Liver (tissue), 9 donors: ENCODE results near the gene CDH7. TPM values are rescaled to one million over a fixed set of nuclear protein-coding genes. Genes with fewer than 3 reads are reported as not detected.

ENCODE experiments used
- DNase-seq: peaks from one replicate; pipeline ENCODE4 v3.0.0-alpha.2; 2017; ENCODE audit warnings: low spot score
- H3K27ac ChIP-seq, 2 donors: one replicate each; pipeline ENCODE4 v1.7.0; 2013; ENCODE audit warnings: inconsistent platforms in 2 of 2, low read length in 2 of 2, control low read depth in 1 of 2, low read depth in 1 of 2, mild to moderate bottlenecking in 1 of 2
- H3K27me3 ChIP-seq, 4 donors: one replicate each; pipeline versions ENCODE4 v1.6.1 to v1.7.0; 2013; ENCODE audit warnings: low read length in 3 of 4, inconsistent platforms in 1 of 4, mild to moderate bottlenecking in 1 of 4, moderate library complexity in 1 of 4; ENCODE audit not compliant: control insufficient read depth in 4 of 4, insufficient read depth in 4 of 4
- H3K36me3 ChIP-seq, 4 donors: one replicate each; pipeline versions ENCODE4 v1.6.1 to v1.7.0; 2013; ENCODE audit warnings: low read length in 3 of 4, mild to moderate bottlenecking in 3 of 4, low read depth in 1 of 4, moderate library complexity in 1 of 4; ENCODE audit not compliant: control insufficient read depth in 4 of 4, insufficient read depth in 3 of 4
- H3K4me1 ChIP-seq, 4 donors: one replicate each; pipeline versions ENCODE4 v1.6.1 to v1.7.0; 2013; ENCODE audit warnings: low read length in 3 of 4, mild to moderate bottlenecking in 3 of 4, moderate library complexity in 1 of 4; ENCODE audit not compliant: control insufficient read depth in 4 of 4, insufficient read depth in 4 of 4
- H3K4me3 ChIP-seq, 3 donors: one replicate each; pipeline versions ENCODE4 v1.6.1 to v1.7.0; 2013; ENCODE audit warnings: low read length in 3 of 3, control low read depth in 1 of 3, low read depth in 1 of 3, mild to moderate bottlenecking in 1 of 3
- H3K9ac ChIP-seq, 2 donors: one replicate each; pipeline ENCODE4 v1.7.0; 2013; ENCODE audit warnings: low read length in 2 of 2, mild to moderate bottlenecking in 2 of 2, moderate library complexity in 2 of 2, control low read depth in 1 of 2, low read depth in 1 of 2
- H3K9me3 ChIP-seq, 4 donors: one replicate each; pipeline versions ENCODE4 v1.6.1 to v1.7.0; 2013; ENCODE audit warnings: low read length in 3 of 4; ENCODE audit not compliant: control insufficient read depth in 4 of 4
- EGR1 ChIP-seq, 2 donors: IDR thresholded peaks; 2 replicates each; pipeline ENCODE4 v1.6.1; 2016 to 2018; ENCODE audit warnings: antibody characterized with exemption in 2 of 2, low read depth in 2 of 2
- FOXA1 ChIP-seq: IDR thresholded peaks from 2 replicates; pipeline ENCODE4 v1.6.1; 2016; ENCODE audit warnings: antibody characterized with exemption
- FOXA2 ChIP-seq: IDR thresholded peaks from 2 replicates; pipeline ENCODE4 v1.6.1; 2016; ENCODE audit warnings: antibody characterized with exemption
- GABPA ChIP-seq, 2 donors: IDR thresholded peaks in 1 of 2; conservative IDR thresholded peaks in 1 of 2; 2 replicates each; pipeline ENCODE4 v1.6.1; 2016; ENCODE audit warnings: antibody characterized with exemption in 2 of 2, mild to moderate bottlenecking in 1 of 2, moderate library complexity in 1 of 2
- HNF4G ChIP-seq: IDR thresholded peaks from 2 replicates; pipeline ENCODE4 v1.6.1; 2016; ENCODE audit warnings: antibody characterized with exemption
- JUND ChIP-seq, 2 donors: IDR thresholded peaks; 2 replicates each; pipeline ENCODE4 v1.6.1; 2016; ENCODE audit warnings: antibody characterized with exemption in 2 of 2
- NR2F2 ChIP-seq: IDR thresholded peaks from 2 replicates; pipeline ENCODE4 v1.6.1; 2016; ENCODE audit warnings: antibody characterized with exemption
- RAD21 ChIP-seq, 2 donors: IDR thresholded peaks; 2 replicates each; pipeline ENCODE4 v1.6.1; 2016; ENCODE audit warnings: antibody characterized with exemption in 2 of 2, mild to moderate bottlenecking in 2 of 2
- RXRA ChIP-seq, 2 donors: IDR thresholded peaks; 2 replicates each; pipeline ENCODE4 v1.6.1; 2017 to 2018; ENCODE audit warnings: antibody characterized with exemption in 2 of 2, mild to moderate bottlenecking in 1 of 2
- SP1 ChIP-seq: IDR thresholded peaks from 2 replicates; pipeline ENCODE4 v1.6.1; 2018; ENCODE audit warnings: antibody characterized with exemption, mild to moderate bottlenecking
- TAF1 ChIP-seq: conservative IDR thresholded peaks from 2 replicates; pipeline ENCODE4 v1.6.1; 2016; ENCODE audit warnings: antibody characterized with exemption, mild to moderate bottlenecking
- YY1 ChIP-seq: IDR thresholded peaks from 2 replicates; pipeline ENCODE4 v1.6.1; 2016; ENCODE audit warnings: antibody characterized with exemption, mild to moderate bottlenecking
- WGBS: extraction: QIAGEN DNeasy Blood & Tissue Kit; methylation state at CpG from one replicate; pipeline ENCODE4 v1.1.7; 2013; 5-methylcytosine and 5-hydroxymethylcytosine counted together
- polyA plus RNA-seq, 2 donors: library from polyadenylated mRNA; stranded (reverse) in 1 of 2; unstranded in 1 of 2; fragments of 200-250 nt in 1 of 2; fragments of >200 nt in 1 of 2; fragmentation: Nextera tagmentation in 1 of 2; extraction: Ambion mirVana in 1 of 2; gene quantifications; one replicate each; pipeline versions ENCODE4 v1.2.1 to v1.2.3, GENCODE V29; 2013 to 2015
- total RNA-seq, 2 donors: library from RNA; depleted of rRNA; stranded (reverse); fragments of >200 nt; gene quantifications; one replicate each; pipeline ENCODE4 v1.2.3, GENCODE V29; 2014
- TF ChIP-seq, protein P1 (sequence below): IDR thresholded peaks from 2 replicates; pipeline ENCODE4 v1.6.1; 2016; ENCODE audit warnings: antibody characterized with exemption
- TF ChIP-seq, protein P2 (sequence below): IDR thresholded peaks from 2 replicates; pipeline ENCODE4 v1.6.1; 2016; ENCODE audit warnings: antibody characterized with exemption, mild to moderate bottlenecking
- TF ChIP-seq, protein P3 (sequence below): fragments of 150-350 bp; IDR thresholded peaks from 2 replicates; pipeline ENCODE4 v1.5.1; 2017; ENCODE audit warnings: improper control_type of control experiment, low read depth, low read length; ENCODE audit not compliant: missing input control
- TF ChIP-seq, protein P4 (sequence below): IDR thresholded peaks from 2 replicates; pipeline ENCODE4 v1.6.1; 2016; ENCODE audit warnings: antibody characterized with exemption
- TF ChIP-seq, protein P5 (sequence below): IDR thresholded peaks from 2 replicates; pipeline ENCODE4 v1.6.1; 2016; ENCODE audit warnings: antibody characterized with exemption
- donor health status: healthy.
- donor health status: healthy.
- donor health status: healthy.
- donor health status: healthy.
- donor health status: healthy.

CDH7 gene
- total and polyA plus RNA-seq, 4 donors = under 0.01 TPM; not detected in 3

DNA sequence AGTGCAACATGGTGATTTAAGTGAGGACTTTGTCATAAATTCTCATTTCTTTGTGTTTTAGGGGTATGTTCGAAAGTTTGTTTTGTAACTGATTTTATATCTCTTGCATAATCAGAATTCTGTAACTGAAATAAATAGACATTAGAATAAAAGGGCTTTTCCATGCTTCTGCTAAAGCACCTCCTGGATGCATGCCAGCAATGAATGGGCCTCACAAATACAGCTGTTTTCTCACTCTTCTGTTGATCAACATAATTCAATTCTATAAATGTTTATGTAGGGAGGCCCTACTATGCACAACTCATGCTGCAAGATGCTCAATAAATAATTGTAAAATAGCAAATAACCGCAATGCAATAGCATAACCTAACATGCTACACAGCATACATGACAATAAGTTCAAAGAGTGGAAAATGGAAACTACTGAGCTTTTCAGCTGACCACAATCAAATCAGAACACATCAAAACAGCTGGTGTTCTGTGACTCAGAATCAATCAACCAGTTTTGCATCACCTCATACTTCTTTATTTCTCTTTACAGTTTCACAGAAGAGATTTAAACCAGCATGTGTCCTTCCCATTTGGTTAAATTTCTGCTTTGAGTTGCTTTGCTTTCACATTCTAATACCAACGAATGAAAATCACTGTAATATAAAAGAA lies 11.0 kb downstream of the CDH7 start:
- 67% methylated on average over 3 of the region's 3 CpGs for WGBS
- no peaks in the 10 kb centered on the region for H3K36me3 ChIP-seq

DNA sequence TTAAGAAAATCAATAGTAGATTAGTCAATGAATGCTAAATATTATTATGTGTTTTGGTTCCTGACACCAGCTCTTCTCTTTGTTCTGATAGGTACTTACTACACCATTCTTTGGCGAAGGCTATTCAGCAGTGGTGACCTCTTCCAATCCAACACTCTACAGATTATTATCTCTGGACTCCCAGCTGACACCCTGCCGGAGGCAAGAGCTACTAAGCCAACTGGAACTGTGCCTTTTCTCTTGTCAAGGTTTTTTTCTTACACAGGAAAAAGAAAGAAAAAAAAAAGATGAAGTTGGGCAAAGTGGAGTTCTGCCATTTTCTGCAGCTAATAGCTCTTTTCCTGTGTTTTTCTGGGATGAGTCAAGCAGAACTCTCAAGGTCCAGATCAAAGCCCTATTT lies 11.7 kb downstream of the CDH7 start:
- H3K36me3 ChIP-seq = no peaks in the 10 kb centered on the region
- no peak overlapping the region for H3K9ac ChIP-seq
- H3K4me3 ChIP-seq = no peak overlapping the region
- H3K4me1 ChIP-seq = no peaks in the 10 kb centered on the region
- no peak for TF ChIP-seq FOXA2
- TF ChIP-seq, protein P1, sequence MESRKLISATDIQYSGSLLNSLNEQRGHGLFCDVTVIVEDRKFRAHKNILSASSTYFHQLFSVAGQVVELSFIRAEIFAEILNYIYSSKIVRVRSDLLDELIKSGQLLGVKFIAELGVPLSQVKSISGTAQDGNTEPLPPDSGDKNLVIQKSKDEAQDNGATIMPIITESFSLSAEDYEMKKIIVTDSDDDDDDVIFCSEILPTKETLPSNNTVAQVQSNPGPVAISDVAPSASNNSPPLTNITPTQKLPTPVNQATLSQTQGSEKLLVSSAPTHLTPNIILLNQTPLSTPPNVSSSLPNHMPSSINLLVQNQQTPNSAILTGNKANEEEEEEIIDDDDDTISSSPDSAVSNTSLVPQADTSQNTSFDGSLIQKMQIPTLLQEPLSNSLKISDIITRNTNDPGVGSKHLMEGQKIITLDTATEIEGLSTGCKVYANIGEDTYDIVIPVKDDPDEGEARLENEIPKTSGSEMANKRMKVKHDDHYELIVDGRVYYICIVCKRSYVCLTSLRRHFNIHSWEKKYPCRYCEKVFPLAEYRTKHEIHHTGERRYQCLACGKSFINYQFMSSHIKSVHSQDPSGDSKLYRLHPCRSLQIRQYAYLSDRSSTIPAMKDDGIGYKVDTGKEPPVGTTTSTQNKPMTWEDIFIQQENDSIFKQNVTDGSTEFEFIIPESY = no peak
- TF ChIP-seq TAF1 = no peak
- TF ChIP-seq HNF4G = no peak
- no peak for TF ChIP-seq GABPA (IDR thresholded peaks at IDR 0.05 in 1 of 2, conservative IDR thresholded peaks at IDR 0.05 in 1 of 2)
- TF ChIP-seq EGR1 (IDR thresholded peaks at IDR 0.05; ENCODE audit: low read depth in 2 of 2) = no peak
- TF ChIP-seq, protein P2, sequence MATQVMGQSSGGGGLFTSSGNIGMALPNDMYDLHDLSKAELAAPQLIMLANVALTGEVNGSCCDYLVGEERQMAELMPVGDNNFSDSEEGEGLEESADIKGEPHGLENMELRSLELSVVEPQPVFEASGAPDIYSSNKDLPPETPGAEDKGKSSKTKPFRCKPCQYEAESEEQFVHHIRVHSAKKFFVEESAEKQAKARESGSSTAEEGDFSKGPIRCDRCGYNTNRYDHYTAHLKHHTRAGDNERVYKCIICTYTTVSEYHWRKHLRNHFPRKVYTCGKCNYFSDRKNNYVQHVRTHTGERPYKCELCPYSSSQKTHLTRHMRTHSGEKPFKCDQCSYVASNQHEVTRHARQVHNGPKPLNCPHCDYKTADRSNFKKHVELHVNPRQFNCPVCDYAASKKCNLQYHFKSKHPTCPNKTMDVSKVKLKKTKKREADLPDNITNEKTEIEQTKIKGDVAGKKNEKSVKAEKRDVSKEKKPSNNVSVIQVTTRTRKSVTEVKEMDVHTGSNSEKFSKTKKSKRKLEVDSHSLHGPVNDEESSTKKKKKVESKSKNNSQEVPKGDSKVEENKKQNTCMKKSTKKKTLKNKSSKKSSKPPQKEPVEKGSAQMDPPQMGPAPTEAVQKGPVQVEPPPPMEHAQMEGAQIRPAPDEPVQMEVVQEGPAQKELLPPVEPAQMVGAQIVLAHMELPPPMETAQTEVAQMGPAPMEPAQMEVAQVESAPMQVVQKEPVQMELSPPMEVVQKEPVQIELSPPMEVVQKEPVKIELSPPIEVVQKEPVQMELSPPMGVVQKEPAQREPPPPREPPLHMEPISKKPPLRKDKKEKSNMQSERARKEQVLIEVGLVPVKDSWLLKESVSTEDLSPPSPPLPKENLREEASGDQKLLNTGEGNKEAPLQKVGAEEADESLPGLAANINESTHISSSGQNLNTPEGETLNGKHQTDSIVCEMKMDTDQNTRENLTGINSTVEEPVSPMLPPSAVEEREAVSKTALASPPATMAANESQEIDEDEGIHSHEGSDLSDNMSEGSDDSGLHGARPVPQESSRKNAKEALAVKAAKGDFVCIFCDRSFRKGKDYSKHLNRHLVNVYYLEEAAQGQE = no peak
- TF ChIP-seq NR2F2 = no peak
- TF ChIP-seq, protein P3, sequence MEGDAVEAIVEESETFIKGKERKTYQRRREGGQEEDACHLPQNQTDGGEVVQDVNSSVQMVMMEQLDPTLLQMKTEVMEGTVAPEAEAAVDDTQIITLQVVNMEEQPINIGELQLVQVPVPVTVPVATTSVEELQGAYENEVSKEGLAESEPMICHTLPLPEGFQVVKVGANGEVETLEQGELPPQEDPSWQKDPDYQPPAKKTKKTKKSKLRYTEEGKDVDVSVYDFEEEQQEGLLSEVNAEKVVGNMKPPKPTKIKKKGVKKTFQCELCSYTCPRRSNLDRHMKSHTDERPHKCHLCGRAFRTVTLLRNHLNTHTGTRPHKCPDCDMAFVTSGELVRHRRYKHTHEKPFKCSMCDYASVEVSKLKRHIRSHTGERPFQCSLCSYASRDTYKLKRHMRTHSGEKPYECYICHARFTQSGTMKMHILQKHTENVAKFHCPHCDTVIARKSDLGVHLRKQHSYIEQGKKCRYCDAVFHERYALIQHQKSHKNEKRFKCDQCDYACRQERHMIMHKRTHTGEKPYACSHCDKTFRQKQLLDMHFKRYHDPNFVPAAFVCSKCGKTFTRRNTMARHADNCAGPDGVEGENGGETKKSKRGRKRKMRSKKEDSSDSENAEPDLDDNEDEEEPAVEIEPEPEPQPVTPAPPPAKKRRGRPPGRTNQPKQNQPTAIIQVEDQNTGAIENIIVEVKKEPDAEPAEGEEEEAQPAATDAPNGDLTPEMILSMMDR = no peak
- TF ChIP-seq, protein P4, sequence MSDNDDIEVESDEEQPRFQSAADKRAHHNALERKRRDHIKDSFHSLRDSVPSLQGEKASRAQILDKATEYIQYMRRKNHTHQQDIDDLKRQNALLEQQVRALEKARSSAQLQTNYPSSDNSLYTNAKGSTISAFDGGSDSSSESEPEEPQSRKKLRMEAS = no peak
- TF ChIP-seq RAD21 (IDR thresholded peaks at IDR 0.05) = no peak
- no peak for TF ChIP-seq YY1
- TF ChIP-seq, protein P5, sequence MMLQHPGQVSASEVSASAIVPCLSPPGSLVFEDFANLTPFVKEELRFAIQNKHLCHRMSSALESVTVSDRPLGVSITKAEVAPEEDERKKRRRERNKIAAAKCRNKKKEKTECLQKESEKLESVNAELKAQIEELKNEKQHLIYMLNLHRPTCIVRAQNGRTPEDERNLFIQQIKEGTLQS = no peak
- H3K9me3 ChIP-seq = no peaks in the 10 kb centered on the region
- no peak overlapping the region for H3K27ac ChIP-seq
- peaks cover 0 to 2% (median 0%) of the 10 kb centered on the region in 4 donors for H3K27me3 ChIP-seq
- DNase-seq = no peak
- WGBS = 57% methylated on average over 2 of the region's 2 CpGs

More for the DNA sequence above, 11.0 kb downstream of the CDH7 start:
- no peaks in the 10 kb centered on the region for H3K4me1 ChIP-seq
- H3K27me3 ChIP-seq = no peaks in the 10 kb centered on the region
- no peak overlapping the region for H3K9ac ChIP-seq
- TF ChIP-seq TAF1 (no peak), YY1 (no peak), RAD21 (IDR thresholded peaks at IDR 0.05) (no peak), SP1 (no peak), EGR1 (IDR thresholded peaks at IDR 0.05; ENCODE audit: low read depth in 2 of 2) (no peak), JUND (IDR thresholded peaks at IDR 0.05) (no peak), RXRA (IDR thresholded peaks at IDR 0.05) (no peak), FOXA1 (no peak)
- TF ChIP-seq, protein P3 = no peak
- TF ChIP-seq, protein P5 = no peak
- TF ChIP-seq, protein P4 = no peak
- no peak overlapping the region for H3K4me3 ChIP-seq
- H3K9me3 ChIP-seq = no peaks in the 10 kb centered on the region
- no peak for DNase-seq
- H3K27ac ChIP-seq = no peak overlapping the region
